Fibroblast of skin of left quadriceps (primary cell): ENCODE data around the gene DPM2.

Experiments
- DNase-seq, 2 experiments: peaks; one replicate each; pipeline ENCODE4 v3.0.0-alpha.2; 2013; ENCODE audit warnings: low read depth in 2 of 2

DPM2 gene

DNA sequence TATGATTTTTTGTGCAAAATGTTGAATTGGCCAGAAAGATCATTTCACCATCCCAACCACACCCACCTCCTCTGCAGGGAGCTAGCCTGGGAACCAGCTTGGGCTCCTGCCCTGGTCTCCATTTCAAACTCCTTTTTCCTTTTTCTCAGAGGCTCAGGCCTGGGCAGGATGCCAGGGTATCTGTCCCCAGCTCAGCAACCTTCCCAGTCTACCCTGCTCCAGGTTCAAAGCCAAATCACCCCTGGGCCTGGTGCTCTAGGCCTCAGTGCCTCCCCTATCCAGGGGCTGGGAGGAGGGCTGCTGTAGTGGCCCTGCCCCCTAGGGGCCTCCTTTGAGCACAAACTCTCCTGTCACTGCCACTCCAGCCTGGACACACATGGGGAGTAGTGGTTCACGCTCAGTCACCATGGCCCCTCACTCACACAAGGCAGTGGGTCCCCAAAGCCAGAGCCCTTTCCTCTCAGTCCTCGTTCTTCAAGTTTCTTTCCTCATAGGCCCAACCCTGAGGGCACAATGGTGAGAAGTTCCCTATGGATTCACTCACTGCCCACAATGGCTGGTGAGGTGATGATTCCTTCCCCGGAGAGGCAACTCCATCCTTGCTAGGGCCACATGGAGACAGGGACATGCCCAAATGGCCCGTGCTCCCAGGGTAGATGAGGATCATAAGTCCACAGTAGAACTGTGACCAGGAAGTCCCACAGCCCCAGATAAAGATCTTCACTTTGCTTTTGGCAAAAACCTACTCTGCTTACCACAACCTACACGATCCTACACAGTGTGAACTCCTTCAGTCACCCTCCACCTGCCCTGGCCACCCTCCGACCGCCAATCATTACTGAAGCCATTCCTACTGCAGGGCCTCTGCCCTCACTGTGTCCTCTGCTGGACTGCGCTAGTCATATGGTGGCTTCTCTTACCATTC, 19.2 kb downstream of the DPM2 start:
- no peak for DNase-seq

- DNase-seq, result no peak
Measured at GRCh38 chr9:127917603-127918002, 20.1 kb downstream of the DPM2 start.

DNA sequence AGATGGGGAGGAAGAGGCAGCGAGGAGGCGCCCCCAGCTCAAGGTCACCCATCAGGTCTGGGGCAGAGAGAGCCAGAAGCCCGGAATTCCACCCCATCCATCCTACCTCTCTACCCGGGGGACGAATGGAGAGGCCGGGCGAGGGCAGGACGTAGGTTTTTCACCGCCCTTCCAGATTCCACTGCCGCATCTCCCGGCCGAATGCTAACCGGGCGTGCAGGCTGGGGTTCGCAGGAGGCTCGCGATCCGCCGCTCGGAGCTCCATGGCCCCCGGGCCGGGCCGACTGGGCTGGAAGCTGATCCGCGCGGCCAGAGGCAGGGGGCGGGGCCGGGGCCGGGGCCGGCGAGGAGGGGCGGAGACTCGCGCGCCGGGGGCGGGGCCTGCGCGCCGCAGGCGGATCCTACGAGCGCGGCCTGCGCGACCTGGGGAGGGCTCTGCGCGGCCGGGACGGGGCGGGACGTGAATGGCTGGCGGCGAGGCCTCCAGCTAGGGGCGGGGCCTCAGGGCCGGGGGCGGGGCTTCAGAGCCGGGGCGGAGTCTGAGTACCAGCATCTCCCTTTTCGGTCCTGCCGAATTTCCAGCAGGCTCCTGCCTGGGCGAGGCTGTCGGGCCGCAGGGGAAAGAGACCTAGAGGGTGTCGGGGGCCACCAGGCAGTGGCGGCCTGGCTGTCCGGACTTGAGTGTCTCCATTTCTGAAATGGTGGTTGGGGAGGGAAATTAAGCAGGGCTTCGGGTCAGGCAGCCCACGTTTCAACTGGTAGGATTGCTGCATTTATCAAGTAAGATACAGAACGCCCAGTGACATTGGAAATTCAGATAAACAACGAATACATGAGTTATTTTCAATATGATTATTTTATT, 20.7 kb downstream of the DPM2 start, which contains the start of gene ST6GALNAC4:
Gene ST6GALNAC4, minus strand, starts transcription at position 322 of the 862 bp plus-strand sequence. CDS start 622 bp downstream, outside the sequence.
- peak; percentile 79 to 80 for DNase-seq

GRCh38 chr9:127915801-127916719, 21.6 kb downstream of the DPM2 start:
- no peak for DNase-seq

DNA sequence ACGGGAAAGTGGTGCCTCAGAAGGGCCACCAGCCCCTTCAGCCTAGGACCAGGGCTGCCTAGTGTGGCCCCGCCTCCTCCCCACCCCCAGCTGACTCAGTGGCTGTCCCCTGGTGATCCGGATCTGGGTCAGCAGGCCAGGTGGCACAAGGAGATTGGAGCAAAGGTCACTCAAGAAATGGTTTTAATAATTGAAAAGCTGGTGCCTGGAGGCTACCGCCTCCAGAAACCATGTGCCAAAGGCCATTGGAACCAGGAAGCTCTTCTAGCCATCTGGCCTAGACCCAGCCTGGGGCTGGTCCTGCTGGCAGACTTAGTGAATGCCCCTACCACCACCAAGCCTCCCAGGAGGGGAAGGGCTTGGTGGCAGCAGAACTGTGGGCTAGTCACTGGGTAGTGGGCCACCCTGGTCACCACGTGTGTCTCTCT, 22.3 kb downstream of the DPM2 start:
- no peak for DNase-seq

GRCh38 chr9:127913682-127914081, 24.0 kb downstream of the DPM2 start:
- no peak for DNase-seq

DNA sequence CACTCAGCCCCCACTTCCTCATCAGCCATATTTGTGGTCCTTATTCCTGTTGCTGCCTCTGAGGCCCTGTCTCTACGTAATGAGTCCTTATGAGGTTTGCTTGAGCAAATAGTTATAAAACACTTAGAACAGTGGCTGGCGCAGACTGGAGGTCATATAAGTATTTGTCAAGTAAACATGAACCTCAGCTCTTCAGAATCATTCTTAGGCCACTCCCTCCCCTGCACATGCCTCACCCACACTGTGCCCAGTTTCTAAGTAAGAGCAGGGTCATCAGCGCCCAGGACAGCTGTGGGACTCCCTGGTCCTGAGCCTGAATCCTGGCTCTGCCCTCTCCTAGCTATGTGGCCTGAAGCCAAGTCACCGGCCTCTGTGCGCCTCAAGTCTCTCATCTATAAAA, 24.8 kb downstream of the DPM2 start:
- no peak for DNase-seq

GRCh38 chr9:127912296-127912695, 25.4 kb downstream of the DPM2 start:
- DNase-seq, result no peak

- DNase-seq, result no peak
Measured at GRCh38 chr9:127910613-127911205, 26.9 kb downstream of the DPM2 start.

DNA sequence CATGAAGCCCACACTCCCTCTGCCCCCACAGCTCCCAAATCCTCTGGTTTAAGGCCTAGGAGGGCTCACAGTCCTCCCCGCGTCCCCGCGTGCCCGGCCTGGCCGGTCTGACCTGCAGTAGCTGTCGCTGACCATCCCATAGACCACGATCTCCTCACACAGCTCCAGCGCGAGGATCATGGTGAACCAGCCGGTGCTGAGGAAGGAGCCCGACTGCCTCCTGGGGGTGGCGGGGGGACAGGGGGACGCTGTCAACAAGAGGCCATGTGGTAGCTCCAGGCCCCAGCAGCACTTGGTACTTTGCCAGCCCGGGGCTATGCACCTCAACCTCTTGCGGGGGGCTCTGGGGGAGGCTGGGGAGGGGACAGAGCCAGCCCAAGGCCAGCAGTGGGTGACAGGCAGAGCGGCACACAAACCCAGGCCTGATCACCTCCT, 27.8 kb downstream of the DPM2 start:
- no peak for DNase-seq

DNA sequence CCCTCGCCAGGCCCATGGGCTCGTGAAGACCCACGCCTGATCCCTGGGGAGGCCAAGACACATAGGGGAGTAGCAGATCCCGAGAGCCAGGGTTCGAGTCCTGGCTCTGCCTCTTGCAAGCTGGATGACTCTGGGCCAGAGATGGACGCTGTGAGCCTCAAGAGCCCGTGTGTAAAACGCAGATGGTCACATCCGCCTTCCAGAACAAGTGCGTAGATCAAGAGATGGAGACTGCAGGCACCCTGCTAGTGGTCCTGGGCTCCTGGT, 29.1 kb downstream of the DPM2 start:
- no peak for DNase-seq

DNA sequence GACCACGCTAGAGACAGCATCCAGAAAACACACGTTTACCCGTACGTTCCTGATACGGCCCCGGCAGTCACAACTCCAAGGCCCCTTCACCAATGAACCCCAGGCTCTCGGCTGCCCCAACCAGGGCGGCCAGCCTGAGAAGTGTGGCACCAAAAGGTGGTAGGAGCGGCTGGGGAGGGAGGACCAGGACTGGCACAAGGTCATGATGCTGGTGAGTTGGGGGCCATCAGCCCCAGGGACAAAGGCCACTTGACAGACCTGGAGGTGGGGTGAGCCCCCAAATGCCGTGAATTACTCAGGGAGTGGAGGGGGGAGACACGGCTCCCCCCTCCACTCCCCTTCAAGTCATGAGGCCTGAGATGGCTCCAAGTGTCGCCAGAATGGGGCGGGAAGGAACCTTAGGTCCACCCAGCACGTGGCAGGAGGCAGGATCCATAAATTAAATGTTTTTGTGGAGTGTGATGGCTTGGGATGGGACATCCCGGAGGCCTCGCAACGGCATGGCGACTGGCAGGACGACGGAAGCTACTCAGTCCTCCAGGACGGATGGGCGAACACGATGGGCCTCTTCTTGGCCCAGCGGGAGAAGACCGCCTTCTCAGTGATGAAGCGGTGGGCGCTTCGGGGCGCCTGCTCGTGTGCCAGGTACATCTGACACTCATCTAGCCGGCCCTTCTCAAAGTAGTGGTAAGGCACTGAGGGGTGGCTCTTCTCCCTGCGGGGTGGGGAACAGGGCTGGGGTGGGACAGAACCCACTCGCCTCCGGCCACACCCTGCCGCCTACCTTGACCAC, 29.6 kb downstream of the DPM2 start:
- DNase-seq, result no peak

DNA sequence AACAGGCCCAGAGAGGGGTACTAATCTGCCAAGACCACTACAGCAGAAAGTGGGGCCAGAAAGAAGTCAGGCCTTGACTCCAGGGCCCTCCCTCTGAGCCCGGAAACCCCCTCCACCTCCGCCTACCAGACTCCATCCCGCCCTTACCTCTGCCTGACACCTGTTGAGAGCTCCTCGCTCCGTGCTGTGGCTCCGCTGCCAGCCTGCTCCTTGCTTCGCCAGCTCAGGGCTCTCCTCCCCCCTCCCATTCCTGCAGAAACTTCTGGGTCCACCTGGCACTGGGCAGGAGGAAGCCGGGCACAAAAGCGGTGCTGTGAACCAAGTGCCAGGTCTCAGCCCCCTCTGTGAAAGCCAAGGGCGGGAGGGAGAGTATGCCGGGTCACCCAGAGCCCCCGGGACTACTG, 31.9 kb downstream of the DPM2 start:
- DNase-seq, result no peak

- no peak for DNase-seq
Measured at GRCh38 chr9:127905004-127905728, 32.5 kb downstream of the DPM2 start.

DNA sequence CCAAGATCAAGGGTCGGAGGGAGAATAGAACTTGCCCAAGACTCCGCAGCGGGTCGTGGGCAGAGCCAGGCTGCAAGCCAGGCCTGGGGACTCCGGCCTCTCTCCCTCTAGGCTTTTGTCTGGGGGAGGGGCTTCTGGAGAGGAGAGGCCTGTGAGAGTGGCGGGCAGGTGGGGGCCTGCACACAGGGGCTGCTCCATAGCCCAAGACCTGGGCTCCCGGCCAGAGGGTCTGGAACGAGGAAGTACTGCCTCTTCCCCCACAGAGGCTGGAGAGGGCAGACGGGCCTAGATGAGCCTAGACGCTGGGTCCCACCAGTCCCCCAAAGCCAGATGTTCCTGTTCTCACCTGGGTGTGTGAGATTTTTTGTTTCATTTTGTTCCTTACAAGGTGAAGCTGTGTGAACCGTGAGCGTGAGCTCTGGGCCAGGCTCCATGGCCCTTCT, 33.1 kb downstream of the DPM2 start:
- no peak for DNase-seq

DNA sequence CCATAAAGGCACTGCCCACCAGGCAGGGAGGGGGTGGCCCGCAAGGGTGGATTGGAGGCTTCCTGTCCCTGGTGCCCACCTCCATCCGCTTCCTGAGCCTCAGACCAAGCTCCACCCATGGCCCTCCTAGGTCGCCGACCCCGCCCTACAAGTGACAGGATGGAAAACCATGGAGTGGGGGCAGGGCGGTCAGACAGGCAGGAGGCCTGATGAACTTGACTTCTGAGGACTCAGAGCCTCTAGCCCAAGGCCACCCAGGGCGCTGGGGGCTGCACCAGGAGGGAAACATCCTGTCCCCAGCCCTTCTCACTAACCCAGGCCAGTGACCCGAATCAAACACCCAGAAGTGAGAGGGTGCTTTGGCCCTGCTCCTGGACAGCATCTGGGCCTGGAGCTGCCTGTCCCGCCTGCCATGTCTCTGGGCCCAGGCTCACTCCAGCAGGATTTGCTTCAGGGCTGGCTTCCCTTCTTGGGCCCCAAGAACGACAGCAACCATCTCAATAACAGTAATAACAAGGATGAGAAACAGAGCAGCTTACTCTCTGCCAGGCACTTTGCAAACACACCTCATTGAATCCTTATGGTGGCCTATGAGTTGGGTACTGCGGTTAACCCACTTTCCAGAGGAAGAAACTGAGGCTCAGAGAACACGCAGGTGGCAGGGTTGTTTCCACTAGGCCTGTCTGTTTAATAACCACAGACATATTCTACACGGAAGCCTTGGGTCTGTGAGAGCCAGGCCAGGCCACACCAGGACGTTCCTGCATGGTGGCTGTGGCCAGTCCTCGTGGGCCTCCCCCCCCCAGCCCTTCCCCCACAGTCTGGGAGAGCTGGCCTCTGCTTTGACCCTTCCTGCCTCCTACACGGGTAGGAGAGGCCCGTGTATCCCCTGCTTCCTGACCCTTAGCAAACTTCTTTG, 33.8 kb downstream of the DPM2 start:
- DNase-seq, result no peak

DNA sequence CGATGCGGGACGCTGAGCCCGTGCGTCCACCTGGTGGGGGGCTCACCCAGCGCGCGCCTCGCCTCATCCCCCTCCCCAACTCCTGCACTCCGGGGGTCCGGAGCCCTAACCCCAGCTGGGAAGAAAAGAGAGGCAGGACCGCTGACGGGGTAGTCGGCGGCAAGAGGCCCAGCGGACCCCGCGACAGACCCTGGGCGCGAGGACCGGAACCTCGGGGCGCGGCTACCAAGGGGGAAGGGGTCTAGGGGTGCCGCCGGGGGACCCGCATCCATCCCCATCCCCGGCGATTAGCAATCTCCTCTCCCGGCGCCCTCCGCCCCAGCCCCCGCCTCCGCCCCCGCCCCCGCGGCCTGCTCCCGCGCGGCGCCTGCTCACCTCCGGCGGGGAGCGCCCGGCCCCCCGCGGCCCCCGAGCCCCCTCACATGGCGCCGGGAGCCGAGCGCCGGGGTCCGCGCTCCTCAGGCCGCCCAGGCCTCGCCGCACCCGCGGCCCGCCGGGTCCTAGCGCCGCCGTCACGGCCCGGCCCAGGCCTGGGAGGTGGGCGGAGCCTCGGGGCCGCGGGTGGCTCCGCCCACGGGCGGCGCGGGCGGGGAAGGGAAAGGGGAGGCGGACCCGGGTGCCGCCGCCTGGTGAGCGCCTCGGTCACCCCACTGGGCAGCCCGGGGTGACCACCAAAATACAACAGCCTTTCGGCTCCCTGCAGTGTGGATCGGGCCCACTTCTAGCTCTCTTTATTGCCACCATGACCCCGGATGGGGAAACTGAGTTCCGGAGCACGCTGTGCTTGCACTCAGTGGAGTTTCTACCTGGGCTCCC, 38.3 kb downstream of the DPM2 start, which contains the start of gene ST6GALNAC6:
Gene ST6GALNAC6, minus strand, starts transcription at position 476 of the 816 bp plus-strand sequence. CDS start 1,622 bp downstream, outside the sequence.
- DNase-seq, result peak; percentile 51 to 54
